Loucy (cell line): ENCODE measurements around the gene TTC7B.
A peak's percentile ranks its signal among the peaks of the same experiment; 100 is the strongest.

Experiments used
- H2AFZ ChIP-seq: fragments of 200-600 bp; sonication (generic); 2 replicates; pipeline ENCODE4 v1.6.0; 2016; ENCODE audit warnings: antibody characterized with exemption, mild to moderate bottlenecking, low read length, moderate library complexity
- H3F3A ChIP-seq: fragments of 200-600 bp; 2 replicates; pipeline ENCODE4 v1.6.0; 2016; ENCODE audit warnings: antibody characterized with exemption, low read depth, mild to moderate bottlenecking
- H3K27me3 ChIP-seq: fragments of 200-600 bp; sonication (generic); 2 replicates; pipeline ENCODE4 v1.6.1; 2014; ENCODE audit warnings: low read length, mild to moderate bottlenecking; ENCODE audit not compliant: insufficient read depth, poor library complexity, severe bottlenecking
- H3K36me3 ChIP-seq: fragments of 200-600 bp; sonication (generic); 2 replicates; pipeline ENCODE4 v1.6.1; 2016; ENCODE audit warnings: low read length; ENCODE audit not compliant: insufficient read depth
- H3K4me1 ChIP-seq: fragments of 200-600 bp; sonication (generic); 2 replicates; pipeline ENCODE4 v1.5.1; 2014; ENCODE audit warnings: low read length, mild to moderate bottlenecking; ENCODE audit not compliant: insufficient read depth, poor library complexity, severe bottlenecking
- H3K4me2 ChIP-seq: fragments of 200-600 bp; sonication (generic); 2 replicates; pipeline ENCODE4 v1.6.0; 2014; ENCODE audit warnings: antibody characterized with exemption, low read length, low read depth, mild to moderate bottlenecking; ENCODE audit not compliant: poor library complexity, severe bottlenecking
- H3K4me3 ChIP-seq: fragments of 200-600 bp; sonication (generic); 2 replicates; pipeline ENCODE4 v1.5.1; 2014; ENCODE audit warnings: low read length, mild to moderate bottlenecking, mixed read lengths; ENCODE audit not compliant: poor library complexity, severe bottlenecking
- H3K79me2 ChIP-seq: fragments of 200-600 bp; sonication (generic); 2 replicates; pipeline ENCODE4 v1.6.1; 2014; ENCODE audit warnings: low read length; ENCODE audit not compliant: insufficient read depth
- H3K9ac ChIP-seq: fragments of 200-600 bp; sonication (generic); 2 replicates; pipeline ENCODE4 v1.6.0; 2014; ENCODE audit warnings: mild to moderate bottlenecking, low read depth, low read length, moderate library complexity; ENCODE audit not compliant: poor library complexity, severe bottlenecking
- H3K9me2 ChIP-seq: fragments of 200-600 bp; sonication (generic); replicated peaks from 2 replicates; pipeline ENCODE4 v1.6.1; 2016; ENCODE audit warnings: low read depth, low read length, mixed read lengths
- H3K9me3 ChIP-seq: fragments of 200-600 bp; sonication (generic); 2 replicates; pipeline ENCODE4 v1.6.1; 2014; ENCODE audit warnings: mild to moderate bottlenecking, antibody characterized with exemption, low read length, low read depth; ENCODE audit not compliant: insufficient read depth
- H4K20me1 ChIP-seq: fragments of 200-600 bp; sonication (generic); 2 replicates; pipeline ENCODE4 v1.6.0; 2014; ENCODE audit warnings: antibody characterized with exemption, low read length, mild to moderate bottlenecking; ENCODE audit not compliant: insufficient read depth, poor library complexity, severe bottlenecking
- CTCF ChIP-seq: fragments of 200-600 bp; sonication (generic); conservative IDR thresholded peaks from 2 replicates; pipeline ENCODE4 v1.5.1; 2014; ENCODE audit warnings: mild to moderate bottlenecking, antibody characterized with exemption, low read length
- EZH2phosphoT487 ChIP-seq: fragments of 200-600 bp; IDR thresholded peaks from 2 replicates; pipeline ENCODE4 v1.6.1; 2018; ENCODE audit warnings: antibody characterized with exemption, mild to moderate bottlenecking, moderate library complexity, borderline replicate concordance

The TTC7B gene

GRCh38 chr14:90815822-90816662 is at the start of gene TTC7B:
TSS of gene TTC7B (minus strand) at chr14:90816430. CDS start at chr14:90816295, 135 bp downstream.
- H3K4me1 ChIP-seq = peaks cover 49% of the 10 kb centered on the region
- peaks cover 47% of the 10 kb centered on the region for H3K79me2 ChIP-seq
- H3K9me3 ChIP-seq = no peaks in the 10 kb centered on the region
- no peaks in the 10 kb centered on the region for H4K20me1 ChIP-seq
- H3K36me3 ChIP-seq = no peaks in the 10 kb centered on the region
- no peaks in the 10 kb centered on the region for H3K9me2 ChIP-seq
- peak within 1 kb of the TSS; percentile 84 for H3K4me3 ChIP-seq
- 0 out of 2 replicates have a peak, but pooled peaks have one; percentile 18 for TF ChIP-seq CTCF
- TF ChIP-seq EZH2phosphoT487 = no peak
- H3K27me3 ChIP-seq = no peaks in the 10 kb centered on the region
- H3F3A ChIP-seq = no peaks in the 10 kb centered on the region
- peak within 1 kb of the TSS; percentile 87 for H3K4me2 ChIP-seq
- peak within 1 kb of the TSS; percentile 77 for H3K9ac ChIP-seq
- H2AFZ ChIP-seq = no peak within 1 kb of the TSS

GRCh38 chr14:90864741-90865140 is 48.5 kb upstream of the TTC7B start:
- Histone ChIP-seq H3K9ac (no peak overlapping the region), H3K9me2 (no peaks in the 10 kb centered on the region), H3K9me3 (no peaks in the 10 kb centered on the region), H3F3A (no peaks in the 10 kb centered on the region), H4K20me1 (no peaks in the 10 kb centered on the region), H3K27me3 (no peaks in the 10 kb centered on the region), H3K36me3 (no peaks in the 10 kb centered on the region), H2AFZ (no peak overlapping the region), H3K4me1 (no peaks in the 10 kb centered on the region), H3K4me3 (no peak overlapping the region), H3K79me2 (no peaks in the 10 kb centered on the region), H3K4me2 (no peak overlapping the region)
- TF ChIP-seq CTCF (no peak), EZH2phosphoT487 (no peak)

- Histone ChIP-seq H4K20me1 (no peaks in the 10 kb centered on the region), H3K4me2 (peak overlapping the region; percentile 63), H3K9ac (peak overlapping the region; percentile 11), H3K9me2 (no peaks in the 10 kb centered on the region), H3F3A (peaks cover 8% of the 10 kb centered on the region; the same call in 1 of the 2 replicates), H3K4me3 (peak overlapping the region; percentile 52), H3K4me1 (peaks cover 14% of the 10 kb centered on the region), H3K27me3 (no peaks in the 10 kb centered on the region), H3K79me2 (no peaks in the 10 kb centered on the region), H3K9me3 (no peaks in the 10 kb centered on the region), H3K36me3 (no peaks in the 10 kb centered on the region), H2AFZ (no peak overlapping the region)
- TF ChIP-seq CTCF = no peak
- no peak for TF ChIP-seq EZH2phosphoT487
Measured at GRCh38 chr14:90858511-90858910, 42.3 kb upstream of the TTC7B start.
